Uterus (tissue), 2 donors: ENCODE data around the gene TSEN15.

ENCODE experiments used
- CTCF ChIP-seq, 4 experiments: fragments of 200-600 bp in 2 of 4; fragments of 450-650 bp in 2 of 4; sonication (generic) in 2 of 4; IDR thresholded peaks; one replicate each; pipeline ENCODE4 v1.5.1; 2016 to 2019; ENCODE audit warnings: antibody characterized with exemption in 4 of 4, mild to moderate bottlenecking in 2 of 4, moderate library complexity in 1 of 4
- POLR2A ChIP-seq, 2 donors: fragments of 450-650 bp; IDR thresholded peaks; one replicate each; pipeline ENCODE4 v1.6.1; 2016; ENCODE audit warnings: antibody characterized with exemption in 2 of 2, mild to moderate bottlenecking in 1 of 2, moderate library complexity in 1 of 2

GRCh38 chr1:184052750-184053149 is 1.2 kb downstream of the TSEN15 start:
- no peak for TF ChIP-seq CTCF (IDR thresholded peaks at IDR 0.05)
- TF ChIP-seq POLR2A (IDR thresholded peaks at IDR 0.05), result no peak
